GM23338 (cell line): ENCODE results near the gene ABCA13. TPM values are rescaled to one million over a fixed set of nuclear protein-coding genes. Genes with fewer than 3 reads are reported as not detected.

ENCODE experiments used
- ATAC-seq: fragments of 200-7000 bp; cut with Tn5 transposase; 3 replicates; pipeline ENCODE4 v1.9.1; 2020
- DNase-seq: peaks from one replicate; pipeline ENCODE4 v3.0.0-alpha.2; 2015; ENCODE audit warnings: low spot score
- H2AFZ ChIP-seq: fragments of 200-600 bp; sonication (generic); 2 replicates; pipeline ENCODE4 v1.8.0; 2016; ENCODE audit warnings: antibody characterized with exemption, mild to moderate bottlenecking, moderate library complexity
- H3F3A ChIP-seq: fragments of 200-600 bp; sonication (generic); replicated peaks from 2 replicates; pipeline ENCODE4 v1.8.0; 2017; ENCODE audit warnings: antibody characterized with exemption, mixed run types, low read depth
- H3K27ac ChIP-seq: fragments of 200-600 bp; sonication (generic); 2 replicates; pipeline ENCODE4 v1.6.1; 2016; ENCODE audit warnings: low read depth
- H3K27me3 ChIP-seq: fragments of 200-600 bp; sonication (generic); 2 replicates; pipeline ENCODE4 v1.8.0; 2016; ENCODE audit warnings: mild to moderate bottlenecking, mixed run types, moderate library complexity; ENCODE audit not compliant: insufficient read depth
- H3K36me3 ChIP-seq: fragments of 200-600 bp; sonication (generic); 2 replicates; pipeline ENCODE4 v1.8.0; 2016; ENCODE audit warnings: mild to moderate bottlenecking; ENCODE audit not compliant: insufficient read depth
- H3K4me1 ChIP-seq: fragments of 200-600 bp; sonication (generic); 2 replicates; pipeline ENCODE4 v1.8.0; 2016; ENCODE audit warnings: mild to moderate bottlenecking, moderate library complexity; ENCODE audit not compliant: insufficient read depth
- H3K4me2 ChIP-seq: fragments of 200-600 bp; sonication (generic); 2 replicates; pipeline ENCODE4 v1.7.1; 2017; ENCODE audit warnings: mixed run types
- H3K4me3 ChIP-seq: fragments of 200-600 bp; sonication (generic); 2 replicates; pipeline ENCODE4 v1.6.1; 2016; ENCODE audit warnings: mixed run types
- H3K79me2 ChIP-seq: fragments of 200-600 bp; sonication (generic); replicated peaks from 2 replicates; pipeline ENCODE4 v1.8.0; 2017; ENCODE audit warnings: mild to moderate bottlenecking; ENCODE audit not compliant: insufficient read depth
- H3K9me2 ChIP-seq: fragments of 200-600 bp; sonication (generic); 2 replicates; pipeline ENCODE4 v1.8.0; 2017; ENCODE audit not compliant: insufficient read depth
- H4K20me1 ChIP-seq: fragments of 200-600 bp; sonication (generic); replicated peaks from 2 replicates; pipeline ENCODE4 v1.8.0; 2017; ENCODE audit warnings: mild to moderate bottlenecking; ENCODE audit not compliant: insufficient read depth
- H3K27ac Mint-ChIP-seq: 2 replicates; pipeline ENCODE4 v1.8.0; 2020; ENCODE audit warnings: inconsistent platforms, mild to moderate bottlenecking, moderate library complexity, mixed read lengths
- H3K27me3 Mint-ChIP-seq: 3 replicates; pipeline ENCODE4 v1.8.0; 2022; ENCODE audit warnings: low read depth, mild to moderate bottlenecking, moderate library complexity, mixed read lengths, inconsistent platforms; ENCODE audit not compliant: insufficient read depth, poor library complexity
- H3K36me3 Mint-ChIP-seq: 3 replicates; pipeline ENCODE4 v1.8.0; 2021; ENCODE audit warnings: low read depth, mild to moderate bottlenecking, inconsistent platforms, moderate library complexity, mixed read lengths
- H3K4me1 Mint-ChIP-seq: 3 replicates; pipeline ENCODE4 v1.8.0; 2020; ENCODE audit warnings: mild to moderate bottlenecking, inconsistent platforms, mixed read lengths
- H3K4me3 Mint-ChIP-seq: 3 replicates; pipeline ENCODE4 v1.8.0; 2021; ENCODE audit warnings: moderate library complexity, mild to moderate bottlenecking, inconsistent platforms, mixed read lengths
- H3K9me3 Mint-ChIP-seq: 3 replicates; pipeline ENCODE4 v1.8.0; 2020; ENCODE audit warnings: moderate library complexity, mild to moderate bottlenecking, inconsistent platforms, mixed read lengths
- CTCF ChIP-seq, 2 experiments: fragments of 200-600 bp in 1 of 2; sonication (generic) in 1 of 2; conservative IDR thresholded peaks; 2 replicates each; pipeline versions ENCODE4 v1.5.1 to v1.6.1; 2016 to 2017; ENCODE audit warnings: antibody characterized with exemption in 2 of 2, low read depth in 2 of 2, mild to moderate bottlenecking in 2 of 2, moderate library complexity in 1 of 2
- ETS1 ChIP-seq: IDR thresholded peaks from 2 replicates; pipeline ENCODE4 v1.6.1; 2016; ENCODE audit warnings: antibody characterized with exemption
- EZH2phosphoT487 ChIP-seq: fragments of 200-600 bp; sonication (generic); IDR thresholded peaks from one replicate; pipeline ENCODE4 v1.8.1; 2018; ENCODE audit warnings: antibody characterized with exemption; ENCODE audit not compliant: unreplicated experiment
- JUNB ChIP-seq: IDR thresholded peaks from one replicate; pipeline ENCODE4 v1.6.1; 2016; ENCODE audit warnings: antibody characterized with exemption; ENCODE audit not compliant: unreplicated experiment
- POLR2AphosphoS5 ChIP-seq: IDR thresholded peaks from 2 replicates; pipeline ENCODE4 v1.6.1; 2016; ENCODE audit warnings: antibody characterized with exemption, low read depth
- STAT1 ChIP-seq: IDR thresholded peaks from one replicate; pipeline ENCODE4 v1.6.1; 2016; ENCODE audit warnings: antibody characterized with exemption; ENCODE audit not compliant: unreplicated experiment
- ZNF462 ChIP-seq: fragments of 250-450 bp; sonication (Bioruptor Pico); IDR thresholded peaks from 2 replicates; pipeline ENCODE4 v1.5.0; 2020; ENCODE audit warnings: mild to moderate bottlenecking, moderate library complexity
- polyA plus RNA-seq: library from polyadenylated mRNA; unstranded; fragments of >200 nt; fragmentation: Nextera tagmentation; extraction: Ambion mirVana; gene quantifications from 2 replicates; pipeline ENCODE4 v1.2.1, GENCODE V29; 2016
- total RNA-seq: library from RNA; depleted of rRNA; stranded (reverse); fragments of >200 nt; shearing (Covaris generic); gene quantifications from 2 replicates; pipeline ENCODE4 v1.2.3, GENCODE V29; 2014

ABCA13 gene
- total and polyA plus RNA-seq, 2 experiments from 2014 or later: 0.21 TPM; not detected in 1

- DNase-seq (no peak), ATAC-seq (no peak)
- Histone ChIP-seq H4K20me1 (no peaks in the 10 kb centered on the region), H3K4me1 (no peaks in the 10 kb centered on the region), H3K27me3 (no peaks in the 10 kb centered on the region), H2AFZ (no peak overlapping the region), H3K27ac (no peak overlapping the region), H3K4me2 (no peak overlapping the region), H3F3A (no peaks in the 10 kb centered on the region), H3K9me2 (peaks cover 5% of the 10 kb centered on the region; the same call in 1 of the 2 replicates), H3K79me2 (no peaks in the 10 kb centered on the region), H3K36me3 (no peaks in the 10 kb centered on the region), H3K4me3 (no peak overlapping the region)
- no peaks in the 10 kb centered on the region for H3K4me1 Mint-ChIP-seq
- no peaks in the 10 kb centered on the region; the same call in 2 of the 3 replicates for H3K36me3 Mint-ChIP-seq
- peaks cover 7% of the 10 kb centered on the region for H3K9me3 Mint-ChIP-seq
- TF ChIP-seq ETS1: no peak
- TF ChIP-seq JUNB: no peak
- TF ChIP-seq POLR2AphosphoS5: no peak
- no peak for TF ChIP-seq ZNF462 (CRISPR knock-in tag)
- TF ChIP-seq EZH2phosphoT487: no peak
- no peaks in the 10 kb centered on the region for H3K27me3 Mint-ChIP-seq
- no peak overlapping the region for H3K4me3 Mint-ChIP-seq
- no peak overlapping the region for H3K27ac Mint-ChIP-seq
Measured at GRCh38 chr7:48446721-48447120, 275.5 kb downstream of the ABCA13 start.

GRCh38 chr7:48452218-48452617, 281.0 kb downstream of the ABCA13 start:
- Histone ChIP-seq H4K20me1 (no peaks in the 10 kb centered on the region), H2AFZ (no peak overlapping the region), H3K27me3 (no peaks in the 10 kb centered on the region), H3K4me2 (no peak overlapping the region), H3K79me2 (no peaks in the 10 kb centered on the region), H3K36me3 (no peaks in the 10 kb centered on the region), H3K4me1 (no peaks in the 10 kb centered on the region), H3K27ac (no peak overlapping the region), H3K9me2 (no peaks in the 10 kb centered on the region), H3F3A (no peaks in the 10 kb centered on the region), H3K4me3 (no peak overlapping the region)
- H3K27me3 Mint-ChIP-seq: no peaks in the 10 kb centered on the region
- H3K4me3 Mint-ChIP-seq: no peak overlapping the region
- H3K27ac Mint-ChIP-seq: no peak overlapping the region
- no peaks in the 10 kb centered on the region for H3K9me3 Mint-ChIP-seq
- ATAC-seq (no peak), DNase-seq (no peak)
- no peaks in the 10 kb centered on the region for H3K36me3 Mint-ChIP-seq
- no peaks in the 10 kb centered on the region for H3K4me1 Mint-ChIP-seq
- no peak for TF ChIP-seq STAT1
- no peak for TF ChIP-seq CTCF (conservative IDR thresholded peaks at IDR 0.05; ENCODE audit: low read depth in 2 of 2)
- TF ChIP-seq EZH2phosphoT487: no peak
